PC-3 (cell line): ENCODE results near the gene CASK.

Experiments used
- EZH2 ChIP-seq: fragments of 300-600 bp; sonication (generic); IDR thresholded peaks from one replicate; pipeline ENCODE4 v1.6.1; 2017; ENCODE audit warnings: antibody characterized with exemption, mild to moderate bottlenecking, low read length; ENCODE audit not compliant: unreplicated experiment
- EZH2phosphoT487 ChIP-seq: fragments of 300-600 bp; sonication (generic); IDR thresholded peaks from 2 replicates; pipeline ENCODE4 v1.6.1; 2018; ENCODE audit warnings: mild to moderate bottlenecking, antibody characterized with exemption, low read length, borderline replicate concordance
- TF ChIP-seq, protein P1 (sequence below): fragments of 300-600 bp; sonication (generic); conservative IDR thresholded peaks from 2 replicates; pipeline ENCODE4 v1.5.1; 2017; ENCODE audit warnings: antibody characterized with exemption, low read depth, mild to moderate bottlenecking, low read length

DNA sequence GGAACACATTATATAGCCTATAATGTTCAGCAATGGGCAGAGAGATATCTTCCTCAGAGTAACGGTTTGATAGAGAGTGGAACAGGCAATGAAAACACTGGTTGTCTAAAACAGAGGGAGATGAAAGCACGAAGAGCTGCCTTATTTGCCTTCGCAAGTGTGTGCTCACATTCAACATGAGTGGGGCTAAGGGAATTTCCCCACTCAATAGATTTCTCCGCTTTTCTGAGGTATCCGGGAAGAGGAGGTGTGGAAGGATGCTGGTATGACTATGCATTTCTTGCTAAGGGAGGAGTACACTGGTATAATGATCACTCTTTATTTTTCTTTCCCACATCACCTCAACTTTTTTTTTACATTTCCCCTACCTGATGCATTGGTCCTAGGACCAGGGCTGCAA is 207.1 kb downstream of the CASK start:
- TF ChIP-seq EZH2phosphoT487 (no peak), EZH2 (no peak)
- TF ChIP-seq, protein P1, sequence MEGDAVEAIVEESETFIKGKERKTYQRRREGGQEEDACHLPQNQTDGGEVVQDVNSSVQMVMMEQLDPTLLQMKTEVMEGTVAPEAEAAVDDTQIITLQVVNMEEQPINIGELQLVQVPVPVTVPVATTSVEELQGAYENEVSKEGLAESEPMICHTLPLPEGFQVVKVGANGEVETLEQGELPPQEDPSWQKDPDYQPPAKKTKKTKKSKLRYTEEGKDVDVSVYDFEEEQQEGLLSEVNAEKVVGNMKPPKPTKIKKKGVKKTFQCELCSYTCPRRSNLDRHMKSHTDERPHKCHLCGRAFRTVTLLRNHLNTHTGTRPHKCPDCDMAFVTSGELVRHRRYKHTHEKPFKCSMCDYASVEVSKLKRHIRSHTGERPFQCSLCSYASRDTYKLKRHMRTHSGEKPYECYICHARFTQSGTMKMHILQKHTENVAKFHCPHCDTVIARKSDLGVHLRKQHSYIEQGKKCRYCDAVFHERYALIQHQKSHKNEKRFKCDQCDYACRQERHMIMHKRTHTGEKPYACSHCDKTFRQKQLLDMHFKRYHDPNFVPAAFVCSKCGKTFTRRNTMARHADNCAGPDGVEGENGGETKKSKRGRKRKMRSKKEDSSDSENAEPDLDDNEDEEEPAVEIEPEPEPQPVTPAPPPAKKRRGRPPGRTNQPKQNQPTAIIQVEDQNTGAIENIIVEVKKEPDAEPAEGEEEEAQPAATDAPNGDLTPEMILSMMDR = no peak
